AG09319 (cell line): ENCODE results near the gene LRRC36.

Experiments
- DNase-seq: peaks from one replicate; pipeline ENCODE4 v3.0.0-alpha.2; 2010; ENCODE audit warnings: low read depth; ENCODE audit errors: extremely low read depth
- TF ChIP-seq, protein P1 (sequence below): IDR thresholded peaks from 2 replicates; pipeline ENCODE4 v1.5.1; 2011; ENCODE audit warnings: low read depth, mild to moderate bottlenecking, inconsistent platforms, low read length, moderate library complexity

The LRRC36 gene

DNA sequence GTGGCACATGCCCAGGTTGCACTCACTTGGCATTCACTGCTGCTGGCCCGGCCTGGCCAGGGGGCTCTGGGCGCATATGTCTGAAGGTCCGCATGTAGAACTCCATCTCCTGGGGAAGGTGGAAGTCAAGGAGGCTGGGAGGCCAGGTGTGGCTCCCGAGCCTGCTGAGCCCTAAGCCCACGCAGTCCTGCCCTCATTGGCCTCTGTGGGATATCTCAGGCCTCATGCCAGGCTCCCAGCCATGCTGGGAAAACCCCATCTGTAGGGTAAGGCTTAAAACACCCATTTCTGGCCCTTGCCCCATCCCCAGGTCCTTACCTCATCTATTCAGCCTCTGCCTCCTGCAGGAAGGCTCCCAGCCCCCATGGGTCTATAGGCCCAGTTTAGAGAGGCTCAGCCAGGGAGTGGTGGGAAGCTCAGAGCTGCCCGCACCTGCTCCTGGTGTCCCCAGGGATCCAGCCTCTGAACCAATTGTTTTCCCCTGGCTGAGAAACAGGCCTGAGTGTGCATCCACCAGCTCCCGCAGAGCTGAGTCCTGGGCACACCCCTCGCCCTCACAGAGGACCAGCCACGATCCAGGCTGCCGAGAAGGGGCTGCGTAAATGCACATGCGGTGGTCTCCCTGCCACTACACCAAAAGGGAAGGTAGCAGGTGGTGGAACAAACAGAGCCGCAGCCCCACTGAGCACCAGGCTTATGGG is 69.0 kb downstream of the LRRC36 start:
- no peak for DNase-seq
- TF ChIP-seq, protein P1, sequence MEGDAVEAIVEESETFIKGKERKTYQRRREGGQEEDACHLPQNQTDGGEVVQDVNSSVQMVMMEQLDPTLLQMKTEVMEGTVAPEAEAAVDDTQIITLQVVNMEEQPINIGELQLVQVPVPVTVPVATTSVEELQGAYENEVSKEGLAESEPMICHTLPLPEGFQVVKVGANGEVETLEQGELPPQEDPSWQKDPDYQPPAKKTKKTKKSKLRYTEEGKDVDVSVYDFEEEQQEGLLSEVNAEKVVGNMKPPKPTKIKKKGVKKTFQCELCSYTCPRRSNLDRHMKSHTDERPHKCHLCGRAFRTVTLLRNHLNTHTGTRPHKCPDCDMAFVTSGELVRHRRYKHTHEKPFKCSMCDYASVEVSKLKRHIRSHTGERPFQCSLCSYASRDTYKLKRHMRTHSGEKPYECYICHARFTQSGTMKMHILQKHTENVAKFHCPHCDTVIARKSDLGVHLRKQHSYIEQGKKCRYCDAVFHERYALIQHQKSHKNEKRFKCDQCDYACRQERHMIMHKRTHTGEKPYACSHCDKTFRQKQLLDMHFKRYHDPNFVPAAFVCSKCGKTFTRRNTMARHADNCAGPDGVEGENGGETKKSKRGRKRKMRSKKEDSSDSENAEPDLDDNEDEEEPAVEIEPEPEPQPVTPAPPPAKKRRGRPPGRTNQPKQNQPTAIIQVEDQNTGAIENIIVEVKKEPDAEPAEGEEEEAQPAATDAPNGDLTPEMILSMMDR: no peak

DNA sequence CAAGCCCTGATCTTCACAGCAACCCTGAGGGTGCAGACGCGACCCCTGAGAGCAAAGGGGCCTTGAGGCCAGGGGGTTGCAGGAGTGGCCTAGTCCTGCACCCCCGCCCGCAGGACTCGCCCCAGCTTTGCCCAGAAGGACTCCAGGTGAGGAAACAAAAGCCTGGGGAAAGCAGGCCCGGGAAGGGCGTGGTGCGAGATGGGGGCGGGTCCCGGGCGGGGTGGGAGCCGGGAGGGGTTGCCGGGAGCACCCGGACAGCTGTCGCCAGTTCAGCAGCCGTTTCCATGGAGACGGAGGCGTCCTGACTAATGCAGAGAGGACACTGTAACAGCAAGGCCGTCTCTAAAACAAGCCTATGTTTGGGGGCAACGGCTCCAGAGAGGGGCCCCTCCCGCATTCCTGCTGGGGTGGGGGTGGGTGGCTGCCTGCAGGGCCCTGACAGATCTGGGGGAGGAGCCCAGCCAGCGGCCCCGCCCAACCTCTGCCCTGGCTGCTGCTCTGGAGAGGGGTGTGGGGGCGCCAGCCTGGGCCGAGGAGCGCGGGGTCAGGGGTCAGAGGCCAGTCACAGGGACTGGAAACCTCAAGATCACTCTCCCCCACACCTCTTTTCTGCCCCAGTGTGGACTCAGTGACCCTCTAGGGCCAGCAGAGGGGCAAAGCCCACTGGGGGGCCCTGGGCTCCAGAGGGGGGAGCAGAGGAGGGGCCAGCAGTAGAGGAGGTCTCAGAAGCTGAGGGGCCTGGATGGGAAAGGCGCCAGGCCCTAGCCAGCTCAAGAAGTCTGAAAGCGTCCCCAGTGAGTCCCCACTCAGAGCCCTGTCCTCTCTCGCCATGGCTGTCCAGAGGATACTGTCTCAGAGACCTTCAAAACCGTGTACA is 69.8 kb downstream of the LRRC36 start:
- DNase-seq: no peak
- TF ChIP-seq, protein P1: no peak

DNA sequence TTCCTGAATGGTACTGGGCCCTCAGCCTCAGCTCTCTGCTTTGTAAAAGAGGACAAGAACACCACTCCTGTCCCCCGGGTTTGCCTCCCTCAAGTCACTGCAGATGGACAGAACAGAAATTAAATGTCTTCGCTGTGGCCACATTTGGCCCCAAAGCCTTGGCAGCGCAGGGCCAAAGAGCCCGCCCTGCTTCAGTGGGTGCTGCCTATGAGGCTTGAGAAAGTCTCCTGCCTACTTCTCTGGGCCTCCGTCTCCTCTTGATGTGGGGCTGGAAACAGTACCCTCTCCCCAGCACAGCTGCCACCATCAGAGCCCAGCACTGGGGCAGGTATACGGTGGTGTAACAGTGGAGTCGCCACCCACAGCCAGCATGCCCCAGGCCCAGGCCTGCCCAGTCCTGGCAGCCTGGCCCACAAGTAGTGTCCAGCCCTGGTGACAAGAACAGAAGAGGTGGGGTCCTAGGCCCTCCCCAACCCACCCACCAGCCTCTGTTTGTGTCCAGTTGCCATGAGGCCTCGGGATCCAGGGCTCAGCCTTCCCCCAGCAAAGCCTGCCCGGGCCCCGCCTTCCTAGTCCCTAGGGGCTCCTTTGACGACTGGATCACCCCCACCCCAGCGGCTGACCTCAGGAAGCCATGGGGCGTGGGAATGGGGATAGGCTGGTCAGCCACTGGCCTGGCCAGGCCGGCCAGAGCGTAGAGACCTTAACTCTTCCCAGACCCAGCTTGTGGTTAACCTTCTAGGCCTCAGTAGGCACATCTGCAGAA is 70.6 kb downstream of the LRRC36 start:
- DNase-seq: no peak
- TF ChIP-seq, protein P1: no peak

DNA sequence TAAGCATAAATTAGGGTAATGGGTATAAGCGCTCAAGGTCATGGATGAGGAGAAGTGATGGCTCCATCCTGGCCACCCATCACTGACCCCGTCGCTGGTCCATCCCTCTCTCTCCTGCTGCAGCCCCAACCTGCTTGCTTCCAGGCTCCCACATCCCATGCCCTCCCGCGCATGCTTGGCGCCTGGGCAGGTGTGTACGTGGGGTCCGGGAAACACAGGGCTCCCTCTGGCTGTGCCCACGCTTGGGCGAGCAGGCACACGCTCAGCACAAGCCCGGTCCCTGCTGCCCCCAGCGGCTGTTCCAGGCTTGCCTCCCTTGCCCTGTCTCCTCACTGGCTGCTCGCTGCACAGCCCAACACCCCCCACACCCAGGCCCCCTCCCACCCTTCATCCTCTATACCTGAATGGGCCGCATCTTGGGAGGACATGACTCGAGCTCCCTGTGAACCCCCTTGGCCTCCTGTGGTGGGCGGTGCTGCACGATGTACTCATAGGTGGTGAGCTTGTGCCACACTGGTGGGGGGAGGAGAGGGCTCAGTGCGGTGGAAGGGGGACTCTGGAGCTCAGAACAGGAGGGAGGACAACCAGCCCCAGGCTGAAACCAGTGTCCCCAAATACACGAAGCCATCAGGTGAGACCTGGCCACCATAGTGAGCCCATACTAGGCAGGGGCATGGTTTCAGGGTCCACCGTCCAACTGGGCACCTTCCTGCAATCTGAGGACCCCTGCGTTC is 71.4 kb downstream of the LRRC36 start:
- TF ChIP-seq, protein P1: no peak
- DNase-seq: no peak

DNA sequence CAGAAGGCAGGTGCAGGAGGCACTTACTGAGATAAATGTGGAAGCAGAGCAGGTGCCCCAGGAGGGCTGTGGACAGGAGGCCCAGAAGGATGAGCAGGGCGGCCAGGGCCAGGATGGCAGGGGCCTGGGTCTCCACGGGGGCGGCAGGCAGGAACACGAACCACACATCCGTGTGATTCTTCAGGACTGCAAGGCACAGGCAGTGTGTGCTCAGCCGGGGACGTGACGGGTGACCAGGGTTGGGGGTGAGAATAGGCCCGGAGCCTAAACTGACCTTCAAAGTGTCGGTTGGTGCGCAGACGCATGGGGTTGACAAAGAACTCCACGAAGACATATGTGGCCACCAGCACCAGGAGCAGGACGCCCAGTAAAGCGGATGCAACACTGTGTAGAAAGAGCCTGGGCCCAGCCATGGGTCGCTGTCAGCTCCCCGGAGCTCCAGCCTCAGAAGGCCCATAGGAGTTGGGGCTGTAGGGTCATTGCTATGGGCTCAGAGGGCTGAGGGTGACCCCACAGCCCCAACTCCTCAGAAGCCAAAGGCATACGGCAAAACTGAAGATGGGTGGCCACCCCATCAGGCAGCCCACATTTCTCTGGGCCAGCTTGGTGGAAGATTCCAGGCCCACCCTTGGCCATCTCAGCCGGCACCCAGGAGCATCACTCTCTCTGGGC is 72.1 kb downstream of the LRRC36 start:
- TF ChIP-seq, protein P1: no peak
- DNase-seq: no peak

DNA sequence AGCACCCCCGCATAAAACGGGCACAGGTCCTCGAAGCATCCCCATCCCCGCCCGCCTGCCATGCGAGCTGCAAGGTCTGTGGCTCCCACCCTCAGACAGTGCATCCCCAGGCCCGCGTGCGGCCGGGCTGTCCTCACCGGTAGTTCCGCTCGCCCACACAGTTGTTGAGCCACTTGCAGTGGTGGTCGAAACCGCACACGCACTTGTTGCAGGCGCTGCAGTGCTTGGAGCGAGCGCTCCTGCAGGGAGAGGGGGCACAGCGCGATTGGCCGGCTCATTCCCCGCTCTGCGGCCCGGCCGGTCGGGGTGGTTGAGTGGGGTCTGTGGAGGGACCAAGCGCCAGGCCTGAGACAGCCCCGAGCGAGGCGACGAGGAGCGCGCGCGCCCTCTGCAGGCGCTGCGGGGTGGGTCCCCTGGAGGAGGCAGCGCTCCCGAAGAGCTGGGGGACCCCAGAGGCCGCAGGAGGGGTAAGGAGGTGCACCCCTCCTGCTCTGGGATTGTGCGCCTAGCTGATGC is 72.7 kb downstream of the LRRC36 start:
- TF ChIP-seq, protein P1: peak; percentile 54
- DNase-seq: no peak
